HepG2 (cell line): ENCODE results near the gene EEPD1. TPM values are rescaled to one million over a fixed set of nuclear protein-coding genes. Genes with fewer than 3 reads are reported as not detected.

ENCODE experiments used
- ATM ChIP-seq: fragments of 450-650 bp; IDR thresholded peaks from 2 replicates; pipeline ENCODE4 v1.7.1; 2017; ENCODE audit warnings: mild to moderate bottlenecking, borderline replicate concordance
- CBX2 ChIP-seq, 2 experiments: fragments of 200-600 bp in 1 of 2; sonication (generic); formaldehyde crosslinking in 1 of 2; IDR thresholded peaks; 2 replicates each; pipeline versions ENCODE4 v1.7.0 to v1.8.1; 2018 to 2022; ENCODE audit warnings: low read depth in 2 of 2, low read length in 1 of 2, mild to moderate bottlenecking in 1 of 2, missing genetic modification reagents in 1 of 2
- FOXA1 ChIP-seq, 2 experiments: fragments of 450-650 bp in 1 of 2; sonication (generic) in 1 of 2; formaldehyde crosslinking in 1 of 2; IDR thresholded peaks; 2 replicates each; pipeline versions ENCODE4 v1.4.0 to v1.6.1; 2016 to 2020; ENCODE audit warnings: missing genetic modification reagents in 1 of 2
- GATAD2A ChIP-seq: IDR thresholded peaks from 2 replicates; pipeline ENCODE4 v1.6.1; 2016
- HNF1A ChIP-seq, 2 experiments: sonication (generic) in 1 of 2; formaldehyde crosslinking in 1 of 2; IDR thresholded peaks; 2 replicates each; pipeline versions ENCODE4 v1.4.0 to v1.6.1; 2016 to 2020; ENCODE audit warnings: borderline replicate concordance in 1 of 2, low read depth in 1 of 2, mild to moderate bottlenecking in 1 of 2, missing genetic modification reagents in 1 of 2
- KDM2A ChIP-seq: sonication (generic); formaldehyde crosslinking; IDR thresholded peaks from 2 replicates; pipeline ENCODE4 v1.4.0; 2020; ENCODE audit warnings: low read depth, missing genetic modification reagents, borderline replicate concordance
- KDM5A ChIP-seq: fragments of 200-600 bp; sonication (generic); IDR thresholded peaks from 2 replicates; pipeline ENCODE4 v1.7.0; 2018; ENCODE audit warnings: antibody characterized with exemption, mild to moderate bottlenecking, low read length, borderline replicate concordance
- MXI1 ChIP-seq: IDR thresholded peaks from 3 replicates; pipeline ENCODE4 v1.6.1; 2012; ENCODE audit warnings: low read depth, low read length, inconsistent platforms, borderline replicate concordance
- SALL2 ChIP-seq: sonication (generic); formaldehyde crosslinking; IDR thresholded peaks from 2 replicates; pipeline ENCODE4 v1.8.1; 2023; ENCODE audit warnings: mild to moderate bottlenecking, missing genetic modification reagents, inconsistent platforms
- TSC22D2 ChIP-seq: sonication (generic); formaldehyde crosslinking; IDR thresholded peaks from 2 replicates; pipeline ENCODE4 v1.5.1; 2020; ENCODE audit warnings: missing genetic modification reagents, mild to moderate bottlenecking, borderline replicate concordance
- ZBTB4 ChIP-seq: sonication (generic); formaldehyde crosslinking; IDR thresholded peaks from 2 replicates; pipeline ENCODE4 v1.4.0; 2020; ENCODE audit warnings: missing genetic modification reagents, mild to moderate bottlenecking, borderline replicate concordance
- ZNF232 ChIP-seq: sonication (generic); formaldehyde crosslinking; IDR thresholded peaks from 2 replicates; pipeline ENCODE4 v1.4.0; 2020; ENCODE audit warnings: missing genetic modification reagents, borderline replicate concordance
- ZNF24 ChIP-seq: fragments of 450-650 bp; IDR thresholded peaks from 2 replicates; pipeline ENCODE4 v1.6.1; 2017; ENCODE audit warnings: antibody characterized with exemption, mild to moderate bottlenecking
- ZNF362 ChIP-seq: sonication (generic); formaldehyde crosslinking; IDR thresholded peaks from 2 replicates; pipeline ENCODE4 v1.4.0; 2020; ENCODE audit warnings: missing genetic modification reagents, mild to moderate bottlenecking, borderline replicate concordance
- ZNF496 ChIP-seq: sonication (generic); formaldehyde crosslinking; IDR thresholded peaks from 2 replicates; pipeline ENCODE4 v1.8.1; 2023; ENCODE audit warnings: mild to moderate bottlenecking, moderate library complexity, missing genetic modification reagents; ENCODE audit not compliant: insufficient replicate concordance
- ZNF629 ChIP-seq: sonication (generic); formaldehyde crosslinking; conservative IDR thresholded peaks from 2 replicates; pipeline ENCODE4 v1.5.0; 2020; ENCODE audit warnings: missing genetic modification reagents
- ZSCAN31 ChIP-seq: sonication (generic); formaldehyde crosslinking; IDR thresholded peaks from 2 replicates; pipeline ENCODE4 v1.5.0; 2020; ENCODE audit warnings: low read depth, mild to moderate bottlenecking, missing genetic modification reagents
- polyA plus RNA-seq, 8 experiments: library from polyadenylated mRNA; depleted of rRNA in 3 of 8; stranded (reverse) in 7 of 8; unstranded in 1 of 8; fragments of >200 nt; fragmentation: Illumina TruSeq in 4 of 8; extraction: Trizol in 4 of 8; gene quantifications; 2 replicates each; pipeline versions ENCODE4 v1.2.1 to v1.2.3, GENCODE V29; 2011 to 2016; ENCODE audit warnings: low read depth in 4 of 8, missing spikeins in 1 of 8, mixed read lengths in 1 of 8; ENCODE audit not compliant: insufficient read depth in 1 of 8
- total RNA-seq, 5 experiments: library from RNA; depleted of rRNA; stranded (reverse); fragments of >200 nt; fragmentation: Illumina TruSeq; extraction: Trizol; gene quantifications; 2 replicates each; pipeline ENCODE4 v1.2.3, GENCODE V29; 2016; ENCODE audit warnings: low read depth in 1 of 5

Gene EEPD1
- total and polyA plus RNA-seq, 2 of the 13 experiments (the other 11 are each of a cell fraction or from before 2014, with no cell fraction given): 10.1 to 16.4 TPM

DNA sequence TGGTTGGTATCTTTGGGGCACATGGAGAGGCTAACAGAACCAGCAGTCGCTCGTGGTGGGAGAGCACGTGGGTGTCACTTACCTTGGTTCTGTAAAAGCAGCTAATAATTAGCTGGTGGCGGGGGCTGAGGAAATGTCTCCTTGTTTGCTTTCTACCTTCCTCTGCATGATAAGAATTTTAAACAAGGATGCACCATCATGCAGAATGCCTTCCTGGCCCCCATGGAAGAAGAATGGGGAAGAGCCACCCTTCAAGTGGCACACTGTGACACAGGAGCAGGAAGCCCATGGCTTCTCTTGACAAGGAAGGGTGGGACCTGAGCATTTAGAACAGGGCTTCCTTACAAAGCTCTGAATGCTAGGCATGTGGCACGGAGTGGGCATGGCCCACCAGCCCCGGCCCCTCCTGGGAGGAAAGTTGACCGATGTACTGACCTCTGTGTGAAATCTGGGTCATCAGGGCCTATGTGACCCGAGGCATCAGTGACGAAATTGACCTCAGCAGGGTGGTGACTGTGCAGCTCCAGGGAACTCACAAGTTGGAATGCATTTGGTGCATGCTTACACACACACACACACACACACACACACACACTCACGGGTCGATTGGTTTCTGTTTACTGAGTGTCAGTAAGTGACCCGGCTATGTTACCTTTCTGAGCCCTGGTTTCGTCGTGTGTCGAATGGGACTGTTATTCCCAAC is 119.7 kb downstream of the EEPD1 start (continued):
- TF ChIP-seq TSC22D2 (CRISPR knock-in tag) (no peak), ZNF362 (no peak), ZNF496 (no peak), HNF1A (IDR thresholded peaks at IDR 0.05; ENCODE audit: low read depth) (no peak; the same call in 1 of the 2 replicates), HNF1A (CRISPR knock-in tag; IDR thresholded peaks at IDR 0.05; ENCODE audit: borderline replicate concordance) (no peak), ZNF232 (no peak), ZBTB4 (CRISPR knock-in tag) (0 out of 2 replicates have a peak, but pooled peaks have one; percentile 40), ZSCAN31 (CRISPR knock-in tag) (peak; percentile 51; the same call in 1 of the 2 replicates), ZNF24 (no peak), ATM (no peak), MXI1 (no peak), GATAD2A (CRISPR knock-in tag) (peak; percentile 66), ZNF629 (CRISPR knock-in tag) (peak; percentile 55; the same call in 1 of the 2 replicates), KDM5A (no peak), SALL2 (CRISPR knock-in tag) (no peak), CBX2 (IDR thresholded peaks at IDR 0.05; ENCODE audit: low read depth, low read length) (no peak), CBX2 (CRISPR knock-in tag; IDR thresholded peaks at IDR 0.05; ENCODE audit: low read depth) (no peak), KDM2A (no peak), FOXA1 (IDR thresholded peaks at IDR 0.05) (peak; percentile 63; the same call in 1 of the 2 replicates), FOXA1 (CRISPR knock-in tag; IDR thresholded peaks at IDR 0.05) (peak; percentile 56; the same call in 1 of the 2 replicates)
